Activated T-helper 1 cell treated with anti-CD3 and anti-CD28 coated beads, Interleukin-12 subunit alpha, Interleukin-12 subunit beta, Interleukin-2, Interleukin-4 antibody, amounts not matched to agents 30 ng/mL and 10 ng/mL and 1 ng/mL, durations not matched to agents 14 hours and 24 hours and 36 hours (primary cell): ENCODE data around the gene ADAMTSL2. TPM values are rescaled to one million over a fixed set of nuclear protein-coding genes. Genes with fewer than 3 reads are reported as not detected.

Experiments used
- DNase-seq: peaks from one replicate; pipeline ENCODE4 v3.0.0; 2021; ENCODE audit warnings: low spot score
- H3K27ac Mint-ChIP-seq: one replicate; pipeline ENCODE4 v1.8.0; 2021; ENCODE audit warnings: mild to moderate bottlenecking, mixed read lengths
- H3K27me3 Mint-ChIP-seq: one replicate; pipeline ENCODE4 v1.8.0; 2022; ENCODE audit warnings: mild to moderate bottlenecking, moderate library complexity, mixed read lengths; ENCODE audit not compliant: insufficient read depth
- H3K36me3 Mint-ChIP-seq: one replicate; pipeline ENCODE4 v1.8.0; 2021; ENCODE audit warnings: low read depth, mixed read lengths
- H3K4me1 Mint-ChIP-seq: one replicate; pipeline ENCODE4 v1.8.0; 2021; ENCODE audit warnings: low read depth, mixed read lengths
- H3K4me3 Mint-ChIP-seq: one replicate; pipeline ENCODE4 v1.8.0; 2021; ENCODE audit warnings: mild to moderate bottlenecking, moderate library complexity, mixed read lengths
- H3K9me3 Mint-ChIP-seq: one replicate; pipeline ENCODE4 v1.8.0; 2021; ENCODE audit warnings: mixed read lengths
- intact Hi-C: fragments of 100-400 bp; cut with micrococcal nuclease; formaldehyde crosslinking; loops from one replicate; pipeline ENCODE4 v1.15.1; 2024
- total RNA-seq: library from RNA; stranded (reverse); gene quantifications from 2 replicates; pipeline ENCODE4 v1.2.3, GENCODE V29; 2022

The ADAMTSL2 gene
- not detected in 2 replicates for total RNA-seq

DNA sequence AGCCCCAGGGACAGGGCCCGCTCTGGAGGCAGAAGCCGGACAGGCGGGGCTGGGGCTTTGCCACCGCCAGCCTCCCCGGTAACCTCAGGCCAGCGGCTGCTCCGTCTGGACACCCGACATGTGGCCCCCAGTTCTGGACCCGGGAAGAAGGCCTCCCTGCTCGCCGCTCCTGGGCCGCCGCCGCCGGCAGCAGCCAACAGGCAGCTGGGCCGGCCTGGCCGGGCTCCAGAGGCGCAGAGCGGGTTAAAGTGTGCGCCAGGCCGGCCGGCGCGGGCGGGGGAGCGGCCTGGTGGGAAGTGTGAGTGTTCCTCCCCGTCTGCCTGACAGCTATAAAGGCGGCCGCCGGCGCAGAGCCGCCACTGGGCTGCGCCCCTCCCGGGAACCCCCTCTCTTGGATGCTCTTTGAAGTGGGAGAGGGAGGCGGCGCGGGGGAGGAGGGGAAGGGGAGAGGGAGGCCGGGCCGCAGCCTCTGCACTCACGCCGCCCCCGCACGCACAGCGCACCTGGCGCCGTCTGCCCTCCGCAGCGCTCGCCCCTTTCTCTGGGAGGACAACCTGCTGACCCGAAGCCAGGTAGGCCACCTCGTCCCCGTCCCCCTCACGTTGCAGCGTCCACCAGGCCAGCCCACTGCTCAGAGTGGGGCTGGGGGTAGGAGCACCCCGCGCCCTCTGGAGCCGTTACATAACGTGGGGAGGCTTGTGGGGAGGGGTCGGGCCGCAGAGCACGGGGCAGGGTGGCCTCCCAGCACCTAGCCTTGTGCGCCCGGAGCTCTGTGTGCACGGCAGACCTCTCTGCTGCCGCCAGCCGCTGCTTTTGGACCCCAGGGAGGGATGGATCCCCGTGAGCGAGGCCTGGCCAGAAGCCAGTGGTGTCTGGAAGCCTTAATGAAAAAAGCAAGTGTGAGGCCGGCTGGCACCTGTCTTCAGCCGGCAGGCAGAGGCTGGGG, at the start of gene ADAMTSL2:
Gene ADAMTSL2 (plus strand): TSS at position 359 of the 946 bp plus-strand sequence. CDS start 2,009 bp downstream, outside the sequence.
- intact Hi-C loops = no loop called here
- DNase-seq = no peak
- H3K4me1 Mint-ChIP-seq = no peaks in the 10 kb centered on the region
- H3K27me3 Mint-ChIP-seq = peaks cover 12% of the 10 kb centered on the region
- H3K9me3 Mint-ChIP-seq = no peaks in the 10 kb centered on the region
- H3K27ac Mint-ChIP-seq = no peak within 1 kb of the TSS
- no peak within 1 kb of the TSS for H3K4me3 Mint-ChIP-seq
- H3K36me3 Mint-ChIP-seq = no peaks in the 10 kb centered on the region

- Mint-ChIP-seq H3K27me3 (peaks cover 11% of the 10 kb centered on the region), H3K4me1 (peaks cover 6% of the 10 kb centered on the region), H3K36me3 (no peaks in the 10 kb centered on the region), H3K9me3 (no peaks in the 10 kb centered on the region), H3K27ac (no peak overlapping the region), H3K4me3 (no peak overlapping the region)
- DNase-seq = no peak
- intact Hi-C loops = loop anchor here (1.0 to 5.0 kb wide), 8 partner anchors 78 to 508 kb away; partner anchors contain the start of genes MED22 and RPL7A
Measured at GRCh38 chr9:133485531-133486260, 48.8 kb upstream of the ADAMTSL2 start.

DNA sequence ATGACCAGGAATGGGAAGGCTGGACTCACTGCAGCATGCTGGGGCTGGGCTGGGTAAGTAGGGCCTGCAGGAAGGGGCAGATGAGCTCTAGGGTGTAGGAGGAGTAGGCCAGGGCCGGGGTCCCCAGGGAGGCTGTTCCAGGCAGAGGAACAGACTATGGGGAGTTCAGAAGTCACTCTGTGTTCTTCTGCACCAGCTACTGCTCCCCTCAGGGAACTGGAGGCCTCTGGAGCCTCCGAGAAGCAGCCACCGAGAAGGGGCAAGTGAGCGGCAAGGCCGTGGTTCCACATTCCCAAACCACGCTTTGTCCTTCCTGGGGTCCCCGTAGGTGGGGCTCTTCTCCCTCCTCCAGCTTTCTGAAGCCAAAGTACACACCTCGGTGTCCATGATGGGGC, 47.2 kb upstream of the ADAMTSL2 start:
- DNase-seq = no peak
- Mint-ChIP-seq H3K4me3 (no peak overlapping the region), H3K27ac (no peak overlapping the region), H3K9me3 (no peaks in the 10 kb centered on the region), H3K4me1 (peaks cover 6% of the 10 kb centered on the region), H3K36me3 (no peaks in the 10 kb centered on the region), H3K27me3 (peaks cover 8% of the 10 kb centered on the region)
- intact Hi-C loops = loop anchor here (2.0 to 5.0 kb wide), 2 partner anchors 117 to 140 kb away; partner anchors contain the start of genes MED22 and RPL7A

- DNase-seq = no peak
- H3K27me3 Mint-ChIP-seq = peaks cover 2% of the 10 kb centered on the region
- no peaks in the 10 kb centered on the region for H3K36me3 Mint-ChIP-seq
- H3K4me1 Mint-ChIP-seq = peaks cover 6% of the 10 kb centered on the region
- no peak overlapping the region for H3K4me3 Mint-ChIP-seq
- H3K9me3 Mint-ChIP-seq = no peaks in the 10 kb centered on the region
- intact Hi-C loops = loop anchor here (5.0 kb wide), 1 partner anchor 141 kb away; the partner anchor contains the start of genes MED22 and RPL7A
- no peak overlapping the region for H3K27ac Mint-ChIP-seq
Measured at GRCh38 chr9:133488686-133489252, 45.7 kb upstream of the ADAMTSL2 start.

- H3K4me1 Mint-ChIP-seq = peaks cover 6% of the 10 kb centered on the region
- no peak overlapping the region for H3K27ac Mint-ChIP-seq
- no peak for DNase-seq
- H3K36me3 Mint-ChIP-seq = no peaks in the 10 kb centered on the region
- intact Hi-C loops = loop anchor here (5.0 kb wide), 1 partner anchor 142 kb away; the partner anchor contains the start of genes MED22 and RPL7A
- H3K9me3 Mint-ChIP-seq = no peaks in the 10 kb centered on the region
- H3K27me3 Mint-ChIP-seq = no peaks in the 10 kb centered on the region
- H3K4me3 Mint-ChIP-seq = no peak overlapping the region
Measured at GRCh38 chr9:133489253-133490190, 45.0 kb upstream of the ADAMTSL2 start.

- intact Hi-C loops = no loop called here
- Mint-ChIP-seq H3K27ac (no peak overlapping the region), H3K4me1 (peaks cover 6% of the 10 kb centered on the region), H3K9me3 (no peaks in the 10 kb centered on the region), H3K27me3 (no peaks in the 10 kb centered on the region), H3K36me3 (no peaks in the 10 kb centered on the region), H3K4me3 (no peak overlapping the region)
- DNase-seq = no peak
Measured at GRCh38 chr9:133490201-133490681, 44.3 kb upstream of the ADAMTSL2 start.

- no peak for DNase-seq
- H3K4me3 Mint-ChIP-seq = no peak overlapping the region
- H3K4me1 Mint-ChIP-seq = peaks cover 5% of the 10 kb centered on the region
- no peak overlapping the region for H3K27ac Mint-ChIP-seq
- intact Hi-C loops = no loop called here
- H3K27me3 Mint-ChIP-seq = no peaks in the 10 kb centered on the region
- no peaks in the 10 kb centered on the region for H3K9me3 Mint-ChIP-seq
- no peaks in the 10 kb centered on the region for H3K36me3 Mint-ChIP-seq
Measured at GRCh38 chr9:133490865-133491655, 43.4 kb upstream of the ADAMTSL2 start.

DNA sequence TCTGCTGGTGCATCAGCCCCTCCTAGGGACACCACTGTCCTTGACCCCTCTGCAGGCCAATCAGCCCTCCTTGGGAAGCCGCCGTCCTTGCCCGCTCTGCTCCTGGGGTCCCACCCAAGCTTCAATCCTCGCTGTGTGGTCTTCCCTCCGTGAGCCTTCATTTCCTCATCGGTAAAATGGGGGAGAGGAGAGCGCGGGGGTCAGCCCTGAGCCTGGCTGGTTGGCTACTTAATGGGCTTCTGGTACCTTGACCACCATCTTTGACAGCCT, 42.9 kb upstream of the ADAMTSL2 start:
- intact Hi-C loops = no loop called here
- H3K27ac Mint-ChIP-seq = no peak overlapping the region
- H3K4me1 Mint-ChIP-seq = no peaks in the 10 kb centered on the region
- no peaks in the 10 kb centered on the region for H3K27me3 Mint-ChIP-seq
- DNase-seq = no peak
- H3K4me3 Mint-ChIP-seq = no peak overlapping the region
- H3K9me3 Mint-ChIP-seq = no peaks in the 10 kb centered on the region
- H3K36me3 Mint-ChIP-seq = no peaks in the 10 kb centered on the region

- intact Hi-C loops = no loop called here
- no peaks in the 10 kb centered on the region for H3K36me3 Mint-ChIP-seq
- H3K4me1 Mint-ChIP-seq = no peaks in the 10 kb centered on the region
- DNase-seq = no peak
- no peaks in the 10 kb centered on the region for H3K9me3 Mint-ChIP-seq
- H3K4me3 Mint-ChIP-seq = no peak overlapping the region
- H3K27ac Mint-ChIP-seq = no peak overlapping the region
- no peaks in the 10 kb centered on the region for H3K27me3 Mint-ChIP-seq
Measured at GRCh38 chr9:133492061-133493021, 42.2 kb upstream of the ADAMTSL2 start.

DNA sequence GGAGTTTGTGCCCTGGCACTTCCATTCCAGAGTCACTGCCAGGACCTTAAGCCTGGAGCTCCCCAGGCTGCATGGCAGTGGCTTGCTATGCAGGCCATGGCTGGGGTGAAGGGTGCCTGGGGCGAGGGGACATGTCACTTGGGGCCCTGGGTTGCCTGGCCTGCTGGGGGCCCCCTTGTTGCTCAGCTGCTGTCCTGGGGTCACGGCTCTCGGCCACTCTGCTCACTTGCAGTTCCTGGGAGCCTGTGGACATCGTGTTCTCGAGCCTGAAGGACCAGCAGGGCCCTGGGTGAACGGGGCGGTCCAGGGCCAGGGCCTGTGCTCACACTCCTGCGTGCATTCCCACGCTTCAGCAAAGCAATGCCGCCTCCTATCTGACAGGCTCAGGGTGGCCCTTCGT, 41.1 kb upstream of the ADAMTSL2 start:
- Mint-ChIP-seq H3K27me3 (no peaks in the 10 kb centered on the region), H3K36me3 (no peaks in the 10 kb centered on the region), H3K4me1 (no peaks in the 10 kb centered on the region), H3K9me3 (no peaks in the 10 kb centered on the region), H3K27ac (no peak overlapping the region), H3K4me3 (no peak overlapping the region)
- intact Hi-C loops = no loop called here
- no peak for DNase-seq
